ENCODE measurements around the gene IL23R.

The IL23R gene

GRCh38 chr1:67300561-67300960, 134.3 kb downstream of the IL23R start:
- no peak for DNase-seq (ENCODE audit: low spot score)

GRCh38 chr1:67304023-67304422, 137.8 kb downstream of the IL23R start:
- DNase-seq (ENCODE audit: low spot score) = no peak

GRCh38 chr1:67306547-67306946, 140.3 kb downstream of the IL23R start:
- DNase-seq (ENCODE audit: low spot score) = no peak

- no peak for DNase-seq (ENCODE audit: low spot score)
These were observed 141.2 kb downstream of the IL23R start, which contains the start of gene IL12RB2 for GRCh38 chr1:67307251-67308060. Gene IL12RB2, plus strand, starts transcription at chr1:67307873. Its CDS starts 12,496 bp downstream, at chr1:67320369.

GRCh38 chr1:67308136-67308535, 141.9 kb downstream of the IL23R start:
- DNase-seq (ENCODE audit: low spot score) = no peak

All from hepatic stellate cell (primary cell).